ENCODE measurements around the gene ALG10. TPM values are rescaled to one million over a fixed set of nuclear protein-coding genes. Genes with fewer than 3 reads are reported as not detected.
"Not testable (repeated sequence)": the region's sequence is repeated elsewhere in the genome, so short reads cannot be mapped to it uniquely, and the experiment has no call there.

Gene ALG10
- total and polyA plus RNA-seq, 8 donors = 0.76 to 7.0 (median 3.7) TPM

GRCh38 chr12:33994857-33995808, 27.2 kb upstream of the ALG10 start:
- no peak for TF ChIP-seq CTCF (IDR thresholded peaks at IDR 0.05)
- no peaks in the 10 kb centered on the region for H3K4me1 ChIP-seq
- H3K9me3 ChIP-seq = no peaks in the 10 kb centered on the region
- H3K4me3 ChIP-seq = no peak overlapping the region
- H3K36me3 ChIP-seq = no peaks in the 10 kb centered on the region
- DNase-seq (no peak), FAIRE-seq (no peak), ATAC-seq (no peak)
- H3K27me3 ChIP-seq = no peaks in the 10 kb centered on the region
- WGBS, 2 donors = 47 to 59% methylated on average over 4 of the region's 4 CpGs
- no peak overlapping the region for H3K27ac ChIP-seq
- intact Hi-C loops (cut with DNase I) = no loop called here

GRCh38 chr12:34008835-34009234, 13.5 kb upstream of the ALG10 start:
- H3K27me3 ChIP-seq; H3K9me3 ChIP-seq; ATAC-seq; H3K4me1 ChIP-seq; H3K4me3 ChIP-seq; H3K36me3 ChIP-seq; FAIRE-seq; H3K27ac ChIP-seq; intact Hi-C loops (cut with DNase I); DNase-seq: not testable (repeated sequence)

GRCh38 chr12:34016361-34016760, 5.9 kb upstream of the ALG10 start:
- Histone ChIP-seq H3K27me3 (peaks cover 0 to 6% (median 0%) of the 10 kb centered on the region in 4 donors), H3K9me3 (no peaks in the 10 kb centered on the region), H3K27ac (no peak overlapping the region), H3K4me3 (no peak overlapping the region), H3K36me3 (no peaks in the 10 kb centered on the region), H3K4me1 (no peaks in the 10 kb centered on the region)
- FAIRE-seq (no peak), DNase-seq (no peak), ATAC-seq (no peak)
- WGBS, 2 donors = 61 to 65% methylated on average over 3 of the region's 3 CpGs
- TF ChIP-seq CTCF (IDR thresholded peaks at IDR 0.05) = no peak
- intact Hi-C loops (cut with DNase I) = no loop called here

GRCh38 chr12:34021071-34021470, 1.2 kb upstream of the ALG10 start:
- ATAC-seq (no peak), FAIRE-seq (no peak), DNase-seq (no peak)
- H3K9me3 ChIP-seq = no peaks in the 10 kb centered on the region
- 85 to 95% methylated on average over 1 of the region's 1 CpG for WGBS, 2 donors
- H3K36me3 ChIP-seq = peaks cover 0 to under 1% (median 0%) of the 10 kb centered on the region in 3 donors
- peaks cover 0 to 7% (median 0%) of the 10 kb centered on the region in 3 donors for H3K4me1 ChIP-seq
- H3K4me3 ChIP-seq = no peak overlapping the region
- intact Hi-C loops (cut with DNase I) = no loop called here
- no peak for TF ChIP-seq CTCF (IDR thresholded peaks at IDR 0.05)
- no peaks in the 10 kb centered on the region for H3K27me3 ChIP-seq
- H3K27ac ChIP-seq = no peak overlapping the region

- H3K27me3 ChIP-seq; DNase-seq; H3K36me3 ChIP-seq; H3K27ac ChIP-seq; ATAC-seq; H3K9me3 ChIP-seq; intact Hi-C loops (cut with DNase I); FAIRE-seq; H3K4me1 ChIP-seq; H3K4me3 ChIP-seq: not testable (repeated sequence)
- 73 to 79% methylated on average over 2 of the region's 2 CpGs for WGBS, 2 donors
Measured at GRCh38 chr12:34027661-34028060, 5.4 kb downstream of the ALG10 start.

- FAIRE-seq (no peak), ATAC-seq (no peak), DNase-seq (no peak)
- Histone ChIP-seq H3K36me3 (peaks cover 0 to 5% (median 0%) of the 10 kb centered on the region in 3 donors), H3K9me3 (no peaks in the 10 kb centered on the region), H3K4me3 (no peak overlapping the region), H3K27ac (no peak overlapping the region), H3K27me3 (no peaks in the 10 kb centered on the region), H3K4me1 (no peaks in the 10 kb centered on the region)
- TF ChIP-seq CTCF (IDR thresholded peaks at IDR 0.05) = no peak
- 79 to 86% methylated on average over 4 of the region's 4 CpGs for WGBS, 2 donors
- intact Hi-C loops (cut with DNase I) = no loop called here
Measured at GRCh38 chr12:34030591-34030990, 8.3 kb downstream of the ALG10 start.

Measured in pancreas (tissue), 10 donors.